ENCODE measurements around the gene SNTB2.

DNA sequence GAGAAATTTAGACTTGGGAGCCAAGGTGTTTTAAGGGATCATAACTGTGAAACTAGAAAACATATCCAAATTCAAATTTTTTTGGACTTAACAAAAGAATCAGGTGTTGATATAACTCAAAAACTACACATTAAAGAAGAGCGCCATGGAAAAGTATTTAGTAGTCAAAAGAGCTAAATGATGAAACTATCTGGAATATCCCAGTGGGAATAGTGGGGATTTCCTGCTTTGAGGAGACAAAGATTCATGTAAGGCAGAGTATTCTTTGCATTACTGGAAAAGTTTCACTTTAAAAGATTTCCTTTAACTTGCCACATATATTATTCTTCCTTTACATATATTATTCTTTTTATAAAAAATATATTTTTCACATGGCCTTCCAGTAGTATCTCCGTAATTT is 83.9 kb downstream of the SNTB2 start:
- TF ChIP-seq, protein P1, sequence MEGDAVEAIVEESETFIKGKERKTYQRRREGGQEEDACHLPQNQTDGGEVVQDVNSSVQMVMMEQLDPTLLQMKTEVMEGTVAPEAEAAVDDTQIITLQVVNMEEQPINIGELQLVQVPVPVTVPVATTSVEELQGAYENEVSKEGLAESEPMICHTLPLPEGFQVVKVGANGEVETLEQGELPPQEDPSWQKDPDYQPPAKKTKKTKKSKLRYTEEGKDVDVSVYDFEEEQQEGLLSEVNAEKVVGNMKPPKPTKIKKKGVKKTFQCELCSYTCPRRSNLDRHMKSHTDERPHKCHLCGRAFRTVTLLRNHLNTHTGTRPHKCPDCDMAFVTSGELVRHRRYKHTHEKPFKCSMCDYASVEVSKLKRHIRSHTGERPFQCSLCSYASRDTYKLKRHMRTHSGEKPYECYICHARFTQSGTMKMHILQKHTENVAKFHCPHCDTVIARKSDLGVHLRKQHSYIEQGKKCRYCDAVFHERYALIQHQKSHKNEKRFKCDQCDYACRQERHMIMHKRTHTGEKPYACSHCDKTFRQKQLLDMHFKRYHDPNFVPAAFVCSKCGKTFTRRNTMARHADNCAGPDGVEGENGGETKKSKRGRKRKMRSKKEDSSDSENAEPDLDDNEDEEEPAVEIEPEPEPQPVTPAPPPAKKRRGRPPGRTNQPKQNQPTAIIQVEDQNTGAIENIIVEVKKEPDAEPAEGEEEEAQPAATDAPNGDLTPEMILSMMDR (IDR thresholded peaks at IDR 0.05): no peak
- TF ChIP-seq POLR2A (IDR thresholded peaks at IDR 0.05) (no peak), POLR2AphosphoS5 (IDR thresholded peaks at IDR 0.05) (no peak), EP300 (IDR thresholded peaks at IDR 0.05) (no peak)
